Psoas muscle (tissue), 8 donors: Measurements from ENCODE around the gene TCEA2. TPM values are rescaled to one million over a fixed set of nuclear protein-coding genes. Genes with fewer than 3 reads are reported as not detected.

Source experiments
- ATAC-seq, 4 donors: fragments of 200-7000 bp; cut with Tn5 transposase; one replicate each; pipeline ENCODE4 v1.9.1; 2020; ENCODE audit warnings: moderate library complexity in 3 of 4, mild to moderate bottlenecking in 2 of 4
- DNase-seq, 2 donors: peaks; one replicate each; pipeline ENCODE4 v3.0.0-alpha.2; 2020
- H3K27ac ChIP-seq: fragments of 200-600 bp; one replicate; pipeline ENCODE4 v1.8.0; 2022
- H3K27me3 ChIP-seq, 3 donors: fragments of 200-600 bp in 1 of 3; one replicate each; pipeline versions ENCODE4 v1.6.1 to v1.8.0; 2013 to 2022; ENCODE audit warnings: low read length in 2 of 3, mild to moderate bottlenecking in 2 of 3, moderate library complexity in 1 of 3; ENCODE audit not compliant: insufficient read depth in 3 of 3
- H3K36me3 ChIP-seq, 2 donors: fragments of 200-600 bp in 1 of 2; one replicate each; pipeline versions ENCODE4 v1.6.1 to v1.8.0; 2013 to 2022; ENCODE audit warnings: low read depth in 1 of 2, mild to moderate bottlenecking in 1 of 2, moderate library complexity in 1 of 2; ENCODE audit not compliant: insufficient read depth in 1 of 2
- H3K4me1 ChIP-seq: fragments of 200-600 bp; one replicate; pipeline ENCODE4 v1.8.0; 2022
- H3K4me3 ChIP-seq: fragments of 200-600 bp; one replicate; pipeline ENCODE4 v1.8.0; 2022; ENCODE audit warnings: mild to moderate bottlenecking
- H3K9me3 ChIP-seq: fragments of 200-600 bp; one replicate; pipeline ENCODE4 v1.8.0; 2022
- CTCF ChIP-seq: fragments of 200-600 bp; IDR thresholded peaks from one replicate; pipeline ENCODE4 v1.8.0; 2022; ENCODE audit warnings: antibody characterized with exemption
- WGBS, 3 donors: extraction: QIAGEN DNeasy Blood & Tissue Kit; methylation state at CpG; one replicate each; pipeline versions ENCODE4 v1.1.6 to v1.1.7; 2013; 5-methylcytosine and 5-hydroxymethylcytosine counted together
- intact Hi-C, 2 donors: fragments of 100-400 bp; cut with DNase I; formaldehyde crosslinking; loops; one replicate each; pipeline versions ENCODE4 v1.11.0 to v1.14.2; 2022
- polyA plus RNA-seq, 3 donors: library from polyadenylated mRNA; stranded (reverse); fragments of 200-250 nt; gene quantifications; one replicate each; pipeline ENCODE4 v1.2.3, GENCODE V29; 2013
- total RNA-seq, 4 donors: library from RNA; stranded (reverse); fragmentation: NEBNext Ultra II Directional in 2 of 4; extraction: Animal tissue kit (Norgen Biotek cat#: 25700) in 2 of 4; gene quantifications; one replicate each; pipeline versions ENCODE4 v1.2.1 to v1.2.4, GENCODE V29; 2021 to 2023
- donor health status: healthy with polysubstance abuse.
- donor health status: DM: no; HTN: no; CAD: no; lungs with moderate emphysema.
- donor health status: Bipolar disorder and iron deficiency.
- donor health status: healthy.
- donor health status: DM: yes; HTN: yes; CAD: no.
- donor health status: DM: no; HTN: no; CAD: no.
- donor health status: DM: no; HTN: no; CAD: no.
- donor health status: DM: yes; HTN: yes; CAD: no.

The TCEA2 gene
- total and polyA plus RNA-seq, 7 donors, result 15.1 to 43.4 (median 30.2) TPM

GRCh38 chr20:64045346-64046011 lies 17.5 kb upstream of the TCEA2 start:
- intact Hi-C loops, result no loop called here
- no peak overlapping the region for H3K4me3 ChIP-seq
- no peaks in the 10 kb centered on the region for H3K4me1 ChIP-seq
- no peak for TF ChIP-seq CTCF
- H3K27ac ChIP-seq, result no peak overlapping the region
- DNase-seq (no peak), ATAC-seq (peak in 1 of 4 donors; percentile 11)
- H3K9me3 ChIP-seq, result no peaks in the 10 kb centered on the region
- 39 to 45% (median 41%) methylated on average over 10 to 11 of the region's 11 CpGs for WGBS, 3 donors
- H3K27me3 ChIP-seq, result peaks cover 0 to 87% (median 37%) of the 10 kb centered on the region in 3 donors
- no peaks in the 10 kb centered on the region for H3K36me3 ChIP-seq

GRCh38 chr20:64047046-64047389 lies 16.0 kb upstream of the TCEA2 start:
- 61 to 66% (median 64%) methylated on average over 8 of the region's 8 CpGs for WGBS, 3 donors
- no peak for ATAC-seq
- no peak for DNase-seq
- Histone ChIP-seq H3K27ac (no peak overlapping the region), H3K27me3 (peaks cover 0 to 83% (median 35%) of the 10 kb centered on the region in 3 donors), H3K9me3 (no peaks in the 10 kb centered on the region), H3K4me3 (peak overlapping the region; percentile 57), H3K4me1 (no peaks in the 10 kb centered on the region), H3K36me3 (no peaks in the 10 kb centered on the region)
- intact Hi-C loops, result no loop called here
- no peak for TF ChIP-seq CTCF

GRCh38 chr20:64047968-64048401 lies 15.0 kb upstream of the TCEA2 start:
- H3K4me1 ChIP-seq, result no peaks in the 10 kb centered on the region
- TF ChIP-seq CTCF, result no peak
- peaks cover 0 to 85% (median 30%) of the 10 kb centered on the region in 3 donors for H3K27me3 ChIP-seq
- WGBS, 3 donors, result 3 to 5% (median 4%) methylated on average over 42 to 49 of the region's 49 CpGs
- no peaks in the 10 kb centered on the region for H3K9me3 ChIP-seq
- ATAC-seq, result no peak
- H3K4me3 ChIP-seq, result peak overlapping the region; percentile 57
- H3K36me3 ChIP-seq, result no peaks in the 10 kb centered on the region
- intact Hi-C loops, result no loop called here
- H3K27ac ChIP-seq, result peak overlapping the region; percentile 23
- no peak for DNase-seq

- no peak for TF ChIP-seq CTCF
- Histone ChIP-seq H3K36me3 (no peaks in the 10 kb centered on the region), H3K9me3 (no peaks in the 10 kb centered on the region), H3K4me1 (no peaks in the 10 kb centered on the region), H3K4me3 (peak overlapping the region; percentile 57), H3K27ac (peak overlapping the region; percentile 23), H3K27me3 (peaks cover 0 to 79% (median 30%) of the 10 kb centered on the region in 3 donors)
- no peak for ATAC-seq
- WGBS, 3 donors, result 0 to 3% (median 1%) methylated on average over 60 to 101 of the region's 101 CpGs
- no peak for DNase-seq
- intact Hi-C loops, result no loop called here
Measured at GRCh38 chr20:64048402-64049044, 14.5 kb upstream of the TCEA2 start.
